ENCODE measurements around the gene MAGI1. TPM values are rescaled to one million over a fixed set of nuclear protein-coding genes. Genes with fewer than 3 reads are reported as not detected.

MAGI1 gene
- total and polyA plus RNA-seq, 4 donors, result 9.9 to 88.1 (median 24.6) TPM

DNA sequence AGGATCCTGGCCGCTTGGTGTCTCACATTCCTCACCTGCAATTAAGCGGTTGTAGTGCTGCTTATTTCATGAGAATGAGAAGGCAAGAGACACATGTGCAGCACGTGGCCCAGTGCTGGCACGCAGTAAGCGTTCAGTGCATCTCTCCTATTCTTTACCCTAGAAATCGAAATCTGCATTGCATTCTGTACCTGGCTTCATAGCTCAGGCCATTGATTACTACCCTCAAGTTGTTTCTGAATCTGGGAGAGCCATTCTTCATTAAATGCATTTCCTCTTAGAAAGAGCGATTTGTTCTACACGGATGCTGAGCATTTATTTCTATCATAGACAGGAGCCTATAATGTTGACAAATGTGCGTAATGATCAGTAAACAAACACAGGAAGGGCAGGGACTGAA, 168.9 kb downstream of the MAGI1 start:
- Histone ChIP-seq H3K4me3 (no peak overlapping the region), H3K9me3 (ENCODE audit: control insufficient read depth in 4 of 4, insufficient read depth in 3 of 4, low read length in 3 of 4) (no peaks in the 10 kb centered on the region), H3K27me3 (ENCODE audit: control insufficient read depth in 3 of 3, insufficient read depth in 3 of 3, low read length in 2 of 3) (no peaks in the 10 kb centered on the region), H3K4me1 (ENCODE audit: control insufficient read depth in 5 of 5, insufficient read depth in 5 of 5, low read length in 5 of 5) (peaks cover 0 to 14% (median 0%) of the 10 kb centered on the region in 5 donors), H3K27ac (ENCODE audit: low read depth in 1 of 2, low read length in 1 of 2) (no peak overlapping the region), H3K36me3 (ENCODE audit: control insufficient read depth in 4 of 4, insufficient read depth in 4 of 4, low read length in 4 of 4) (no peaks in the 10 kb centered on the region), H3K9ac (ENCODE audit: insufficient read depth in 1 of 2, low read length in 2 of 2) (no peak overlapping the region)
- ATAC-seq (ENCODE audit: insufficient read depth, low FRiP score) (no peak), DNase-seq (no peak)
- TF ChIP-seq, protein P1, sequence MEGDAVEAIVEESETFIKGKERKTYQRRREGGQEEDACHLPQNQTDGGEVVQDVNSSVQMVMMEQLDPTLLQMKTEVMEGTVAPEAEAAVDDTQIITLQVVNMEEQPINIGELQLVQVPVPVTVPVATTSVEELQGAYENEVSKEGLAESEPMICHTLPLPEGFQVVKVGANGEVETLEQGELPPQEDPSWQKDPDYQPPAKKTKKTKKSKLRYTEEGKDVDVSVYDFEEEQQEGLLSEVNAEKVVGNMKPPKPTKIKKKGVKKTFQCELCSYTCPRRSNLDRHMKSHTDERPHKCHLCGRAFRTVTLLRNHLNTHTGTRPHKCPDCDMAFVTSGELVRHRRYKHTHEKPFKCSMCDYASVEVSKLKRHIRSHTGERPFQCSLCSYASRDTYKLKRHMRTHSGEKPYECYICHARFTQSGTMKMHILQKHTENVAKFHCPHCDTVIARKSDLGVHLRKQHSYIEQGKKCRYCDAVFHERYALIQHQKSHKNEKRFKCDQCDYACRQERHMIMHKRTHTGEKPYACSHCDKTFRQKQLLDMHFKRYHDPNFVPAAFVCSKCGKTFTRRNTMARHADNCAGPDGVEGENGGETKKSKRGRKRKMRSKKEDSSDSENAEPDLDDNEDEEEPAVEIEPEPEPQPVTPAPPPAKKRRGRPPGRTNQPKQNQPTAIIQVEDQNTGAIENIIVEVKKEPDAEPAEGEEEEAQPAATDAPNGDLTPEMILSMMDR (IDR thresholded peaks at IDR 0.05; ENCODE audit: control extremely low read depth, extremely low read depth), result no peak
- WGBS, 2 donors, result 82 to 89% methylated on average over 9 of the region's 9 CpGs

GRCh38 chr3:65867463-65868210, 171.1 kb downstream of the MAGI1 start:
- Histone ChIP-seq H3K9me3 (ENCODE audit: control insufficient read depth in 4 of 4, insufficient read depth in 3 of 4, low read length in 3 of 4) (no peaks in the 10 kb centered on the region), H3K36me3 (ENCODE audit: control insufficient read depth in 4 of 4, insufficient read depth in 4 of 4, low read length in 4 of 4) (no peaks in the 10 kb centered on the region), H3K4me3 (no peak overlapping the region), H3K4me1 (ENCODE audit: control insufficient read depth in 5 of 5, insufficient read depth in 5 of 5, low read length in 5 of 5) (peaks cover 0 to 11% (median 0%) of the 10 kb centered on the region in 5 donors), H3K27ac (ENCODE audit: low read depth in 1 of 2, low read length in 1 of 2) (no peak overlapping the region), H3K27me3 (ENCODE audit: control insufficient read depth in 3 of 3, insufficient read depth in 3 of 3, low read length in 2 of 3) (no peaks in the 10 kb centered on the region), H3K9ac (ENCODE audit: insufficient read depth in 1 of 2, low read length in 2 of 2) (no peak overlapping the region)
- TF ChIP-seq, protein P1 (IDR thresholded peaks at IDR 0.05; ENCODE audit: control extremely low read depth, extremely low read depth), result no peak
- 92 to 93% methylated on average over 9 of the region's 9 CpGs for WGBS, 2 donors
- ATAC-seq (ENCODE audit: insufficient read depth, low FRiP score) (no peak), DNase-seq (no peak)

GRCh38 chr3:65864357-65864904, 174.3 kb downstream of the MAGI1 start:
- TF ChIP-seq, protein P1 (IDR thresholded peaks at IDR 0.05; ENCODE audit: control extremely low read depth, extremely low read depth), result no peak
- WGBS, 2 donors, result 80 to 91% methylated on average over 6 of the region's 6 CpGs
- H3K36me3 ChIP-seq (ENCODE audit: control insufficient read depth in 4 of 4, insufficient read depth in 4 of 4, low read length in 4 of 4), result no peaks in the 10 kb centered on the region
- DNase-seq, result no peak
- ATAC-seq (ENCODE audit: insufficient read depth, low FRiP score), result no peak
- H3K9ac ChIP-seq (ENCODE audit: insufficient read depth in 1 of 2, low read length in 2 of 2), result no peak overlapping the region
- no peak overlapping the region for H3K27ac ChIP-seq (ENCODE audit: low read depth in 1 of 2, low read length in 1 of 2)
- H3K9me3 ChIP-seq (ENCODE audit: control insufficient read depth in 4 of 4, insufficient read depth in 3 of 4, low read length in 3 of 4), result no peaks in the 10 kb centered on the region
- H3K4me3 ChIP-seq, result no peak overlapping the region
- H3K4me1 ChIP-seq (ENCODE audit: control insufficient read depth in 5 of 5, insufficient read depth in 5 of 5, low read length in 5 of 5), result peaks cover 0 to 5% (median 0%) of the 10 kb centered on the region in 5 donors
- no peaks in the 10 kb centered on the region for H3K27me3 ChIP-seq (ENCODE audit: control insufficient read depth in 3 of 3, insufficient read depth in 3 of 3, low read length in 2 of 3)

All from lung (tissue), 12 donors.